Measurements from ENCODE around the gene CFAP99. TPM values are rescaled to one million over a fixed set of nuclear protein-coding genes. Genes with fewer than 3 reads are reported as not detected.

CFAP99 gene
- total RNA-seq, 1 donor from 2014 or later = not detected

GRCh38 chr4:2387829-2388228 is 30.9 kb upstream of the CFAP99 start:
- Mint-ChIP-seq H3K27ac (ENCODE audit: unreplicated experiment) (no peak overlapping the region), H3K4me1 (ENCODE audit: low read depth) (peaks cover 17% of the 10 kb centered on the region), H3K36me3 (ENCODE audit: low read depth) (peaks cover 4% of the 10 kb centered on the region), H3K27me3 (ENCODE audit: low read depth) (peaks cover 60% of the 10 kb centered on the region), H3K4me3 (ENCODE audit: unreplicated experiment) (no peak overlapping the region), H3K9me3 (ENCODE audit: low read depth) (no peaks in the 10 kb centered on the region)
- TF ChIP-seq CTCF (IDR thresholded peaks at IDR 0.05) = no peak
- DNase-seq (ENCODE audit: low spot score) = no peak

GRCh38 chr4:2388429-2389182 is 30.1 kb upstream of the CFAP99 start:
- Mint-ChIP-seq H3K4me1 (ENCODE audit: low read depth) (peaks cover 21% of the 10 kb centered on the region), H3K27ac (ENCODE audit: unreplicated experiment) (no peak overlapping the region), H3K4me3 (ENCODE audit: unreplicated experiment) (no peak overlapping the region), H3K36me3 (ENCODE audit: low read depth) (peaks cover 2% of the 10 kb centered on the region), H3K9me3 (ENCODE audit: low read depth) (no peaks in the 10 kb centered on the region), H3K27me3 (ENCODE audit: low read depth) (peaks cover 60% of the 10 kb centered on the region)
- DNase-seq (ENCODE audit: low spot score) = no peak
- no peak for TF ChIP-seq CTCF (IDR thresholded peaks at IDR 0.05)

- H3K4me1 Mint-ChIP-seq (ENCODE audit: low read depth) = peaks cover 31% of the 10 kb centered on the region
- no peak overlapping the region for H3K4me3 Mint-ChIP-seq (ENCODE audit: unreplicated experiment)
- TF ChIP-seq CTCF (IDR thresholded peaks at IDR 0.05) = no peak
- peaks cover 2% of the 10 kb centered on the region for H3K36me3 Mint-ChIP-seq (ENCODE audit: low read depth)
- no peak for DNase-seq (ENCODE audit: low spot score)
- H3K27ac Mint-ChIP-seq (ENCODE audit: unreplicated experiment) = no peak overlapping the region
- H3K27me3 Mint-ChIP-seq (ENCODE audit: low read depth) = peaks cover 55% of the 10 kb centered on the region
- H3K9me3 Mint-ChIP-seq (ENCODE audit: low read depth) = no peaks in the 10 kb centered on the region
Observed at GRCh38 chr4:2389691-2390090, 29.1 kb upstream of the CFAP99 start.

- DNase-seq (ENCODE audit: low spot score) = no peak
- peaks cover 2% of the 10 kb centered on the region for H3K36me3 Mint-ChIP-seq (ENCODE audit: low read depth)
- no peak overlapping the region for H3K4me3 Mint-ChIP-seq (ENCODE audit: unreplicated experiment)
- H3K4me1 Mint-ChIP-seq (ENCODE audit: low read depth) = peaks cover 35% of the 10 kb centered on the region
- H3K27ac Mint-ChIP-seq (ENCODE audit: unreplicated experiment) = no peak overlapping the region
- peaks cover 52% of the 10 kb centered on the region for H3K27me3 Mint-ChIP-seq (ENCODE audit: low read depth)
- TF ChIP-seq CTCF (IDR thresholded peaks at IDR 0.05) = no peak
- H3K9me3 Mint-ChIP-seq (ENCODE audit: low read depth) = no peaks in the 10 kb centered on the region
Observed at GRCh38 chr4:2390146-2390545, 28.6 kb upstream of the CFAP99 start.

- no peaks in the 10 kb centered on the region for H3K9me3 Mint-ChIP-seq (ENCODE audit: low read depth)
- H3K36me3 Mint-ChIP-seq (ENCODE audit: low read depth) = no peaks in the 10 kb centered on the region
- H3K27me3 Mint-ChIP-seq (ENCODE audit: low read depth) = peaks cover 47% of the 10 kb centered on the region
- peaks cover 40% of the 10 kb centered on the region for H3K4me1 Mint-ChIP-seq (ENCODE audit: low read depth)
- DNase-seq (ENCODE audit: low spot score) = no peak
- TF ChIP-seq CTCF (IDR thresholded peaks at IDR 0.05) = no peak
- no peak overlapping the region for H3K27ac Mint-ChIP-seq (ENCODE audit: unreplicated experiment)
- no peak overlapping the region for H3K4me3 Mint-ChIP-seq (ENCODE audit: unreplicated experiment)
Observed at GRCh38 chr4:2390784-2391421, 27.9 kb upstream of the CFAP99 start.
